OCI-LY7 (cell line): ENCODE results near the gene POLL. TPM values are rescaled to one million over a fixed set of nuclear protein-coding genes. Genes with fewer than 3 reads are reported as not detected.

Experiments
- BruUV-seq: library from RNA; stranded (reverse); fragments of 400-500 nt; replicated peaks from 2 replicates; lab custom pipeline; 2021; lab: Mats Ljungman, UMichigan
- CTCF ChIA-PET: fragments of 300-600 bp; sonication (Branson Sonifier 250); formaldehyde crosslinking; loops from one replicate; lab custom pipeline; 2022; ENCODE audit warnings: antibody characterized with exemption; ENCODE audit not compliant: unreplicated experiment; lab: Charles Lee
- POLR2A ChIA-PET: fragments of 300-600 bp; sonication (Branson Sonifier 250); formaldehyde crosslinking; loops from one replicate; lab custom pipeline; 2022; ENCODE audit warnings: antibody characterized with exemption; lab: Charles Lee
- DNase-seq: peaks from one replicate; pipeline ENCODE4 v3.0.0-alpha.2; 2015; ENCODE audit warnings: low spot score
- H2AFZ ChIP-seq: fragments of 200-600 bp; sonication (generic), shearing (Covaris generic); 2 replicates; pipeline ENCODE4 v1.6.1; 2014; ENCODE audit warnings: mild to moderate bottlenecking, antibody characterized with exemption, low read length, moderate library complexity
- H3K27ac ChIP-seq: fragments of 200-600 bp; sonication (generic); 2 replicates; pipeline ENCODE4 v1.5.1; 2014; ENCODE audit warnings: mixed run types, low read depth, mild to moderate bottlenecking, moderate library complexity, low read length, inconsistent platforms; ENCODE audit not compliant: poor library complexity, severe bottlenecking
- H3K36me3 ChIP-seq: fragments of 200-600 bp; sonication (generic); 2 replicates; pipeline ENCODE4 v1.6.1; 2014; ENCODE audit warnings: mild to moderate bottlenecking, antibody characterized with exemption, low read length, moderate library complexity, mixed read lengths; ENCODE audit not compliant: insufficient read depth
- H3K4me1 ChIP-seq: fragments of 200-600 bp; sonication (generic); 2 replicates; pipeline ENCODE4 v1.5.1; 2014; ENCODE audit warnings: mild to moderate bottlenecking, low read length; ENCODE audit not compliant: insufficient read depth, poor library complexity, severe bottlenecking
- H3K4me2 ChIP-seq: fragments of 200-600 bp; sonication (generic); 2 replicates; pipeline ENCODE4 v1.6.1; 2014; ENCODE audit warnings: mild to moderate bottlenecking, low read length
- H3K4me3 ChIP-seq: fragments of 200-600 bp; sonication (generic); 2 replicates; pipeline ENCODE4 v1.5.1; 2014; ENCODE audit warnings: mild to moderate bottlenecking, low read depth, low read length; ENCODE audit not compliant: poor library complexity, severe bottlenecking
- H3K79me2 ChIP-seq: fragments of 200-600 bp; sonication (generic); 2 replicates; pipeline ENCODE4 v1.6.1; 2016; ENCODE audit warnings: low read depth, mild to moderate bottlenecking, low read length, moderate library complexity, mixed read lengths; ENCODE audit not compliant: insufficient read depth
- H3K9me2 ChIP-seq: fragments of 200-600 bp; sonication (generic); 2 replicates; pipeline ENCODE4 v1.6.1; 2016; ENCODE audit warnings: mild to moderate bottlenecking, low read length, mixed read lengths; ENCODE audit not compliant: insufficient read depth
- H3K9me3 ChIP-seq: fragments of 200-600 bp; sonication (generic); 2 replicates; pipeline ENCODE4 v1.6.1; 2014; ENCODE audit warnings: mild to moderate bottlenecking, mixed run types, low read length, mixed read lengths
- H4K20me1 ChIP-seq: fragments of 200-600 bp; sonication (generic); 2 replicates; pipeline ENCODE4 v1.6.1; 2014; ENCODE audit warnings: mild to moderate bottlenecking, antibody characterized with exemption, low read length, moderate library complexity, mixed read lengths; ENCODE audit not compliant: insufficient read depth
- EZH2phosphoT487 ChIP-seq: fragments of 200-600 bp; sonication (generic); IDR thresholded peaks from 2 replicates; pipeline ENCODE4 v1.6.1; 2018; ENCODE audit warnings: low read depth, borderline replicate concordance, mild to moderate bottlenecking, mixed run types, antibody characterized with exemption, low read length, moderate library complexity, mixed read lengths
- intact Hi-C: fragments of 100-400 bp; cut with micrococcal nuclease; formaldehyde crosslinking; loops from one replicate; pipeline ENCODE4 v1.10.0; 2022; ENCODE audit not compliant: unreplicated experiment
- total RNA-seq, 2 experiments: library from RNA; depleted of rRNA in 1 of 2; stranded (reverse); fragments of >200 nt in 1 of 2; shearing (Covaris generic) in 1 of 2; gene quantifications; 2 replicates each; pipeline ENCODE4 v1.2.3, GENCODE V29; 2014 to 2022
- TF ChIP-seq, protein P1 (sequence below): fragments of 200-600 bp; sonication (generic); conservative IDR thresholded peaks from 2 replicates; pipeline ENCODE4 v1.5.1; 2014; ENCODE audit warnings: mild to moderate bottlenecking, antibody characterized with exemption, low read length, moderate library complexity, mixed read lengths

POLL gene
- total RNA-seq, 2 experiments from 2014 or later = 22.0 to 34.0 TPM

DNA sequence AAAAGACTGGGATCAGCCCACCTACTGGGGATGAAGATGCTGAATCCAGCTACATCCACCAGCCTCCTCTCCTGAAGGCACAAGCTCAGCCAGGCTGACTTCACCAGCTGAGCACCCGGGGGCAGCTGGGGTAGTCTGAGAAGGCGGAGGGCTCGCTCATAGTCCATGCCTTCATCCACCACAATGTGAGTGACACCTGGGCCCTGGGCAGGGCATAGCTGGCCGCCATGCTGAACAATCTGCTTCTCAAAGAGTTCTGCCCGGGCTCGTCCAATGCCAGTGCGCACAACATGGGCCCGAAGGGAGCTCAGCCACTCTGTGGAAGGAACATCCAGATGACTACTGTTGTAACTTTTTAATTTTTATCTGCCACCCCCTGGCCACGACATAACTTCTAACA, 2.2 kb downstream of the POLL start:
- intact Hi-C loops = no loop called here
- POLR2A ChIA-PET = no interaction called here

DNA sequence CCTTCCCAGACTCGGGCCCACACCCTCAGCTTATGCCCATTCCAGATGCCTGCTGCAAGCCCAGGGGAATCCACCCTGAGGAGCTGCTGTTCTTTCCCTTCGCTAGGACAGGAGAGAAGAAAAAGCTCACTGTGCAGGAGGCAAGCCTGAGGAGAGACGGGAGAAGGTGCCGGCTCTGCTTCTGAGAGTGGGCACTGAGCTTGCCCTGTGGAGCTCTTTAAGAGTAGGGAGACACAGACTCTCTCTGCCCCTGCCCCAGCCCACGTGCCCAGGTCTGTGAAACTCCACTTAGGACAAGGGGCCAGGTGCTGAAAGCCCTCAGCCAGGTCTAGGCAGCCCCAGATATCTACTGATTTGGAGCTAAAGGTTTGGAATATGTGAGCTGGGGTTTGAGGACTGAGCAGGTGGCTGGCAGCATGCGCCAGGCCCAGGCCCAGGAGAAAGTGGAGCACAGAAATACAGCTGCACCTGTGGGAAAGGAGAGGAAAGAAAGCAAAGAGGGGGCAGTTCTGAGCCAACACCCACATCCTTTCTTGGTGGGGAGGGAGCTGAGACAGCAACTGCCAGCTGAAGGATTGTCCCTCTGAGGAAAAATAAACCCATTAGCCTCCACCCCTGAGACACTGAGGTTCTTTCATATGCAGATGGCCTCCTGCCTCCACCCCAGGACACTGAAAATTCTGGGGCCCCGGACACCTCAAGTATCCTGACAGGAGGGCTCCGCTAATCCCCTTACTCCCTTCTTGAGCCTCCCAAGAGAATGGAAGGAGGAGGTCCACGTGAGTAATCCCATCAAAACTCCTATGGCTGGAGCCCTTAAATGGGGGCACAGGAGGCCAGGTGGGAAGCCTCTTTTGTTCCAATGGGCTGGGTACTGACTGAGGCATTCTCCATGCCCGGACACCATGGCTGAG, 7.3 kb downstream of the POLL start:
- 0 out of 2 replicates have a peak, but pooled peaks cover 3% of the 10 kb centered on the region for H3K36me3 ChIP-seq
- no TSS peak for BruUV-seq
- ChIA-PET CTCF (interaction anchor here (1.2 kb wide), 1 partner anchor 10 kb away, joined by 5 read pairs; no protein-coding TSS in a partner anchor), POLR2A (interaction anchor here (1.1 kb wide), 1 partner anchor 10 kb away, joined by 3 read pairs; no protein-coding TSS in a partner anchor)
- H3K27ac ChIP-seq = no peak overlapping the region
- no peaks in the 10 kb centered on the region for H3K4me1 ChIP-seq
- no peaks in the 10 kb centered on the region for H3K9me2 ChIP-seq
- no peak overlapping the region for H2AFZ ChIP-seq
- no peaks in the 10 kb centered on the region for H3K79me2 ChIP-seq
- TF ChIP-seq, protein P1, sequence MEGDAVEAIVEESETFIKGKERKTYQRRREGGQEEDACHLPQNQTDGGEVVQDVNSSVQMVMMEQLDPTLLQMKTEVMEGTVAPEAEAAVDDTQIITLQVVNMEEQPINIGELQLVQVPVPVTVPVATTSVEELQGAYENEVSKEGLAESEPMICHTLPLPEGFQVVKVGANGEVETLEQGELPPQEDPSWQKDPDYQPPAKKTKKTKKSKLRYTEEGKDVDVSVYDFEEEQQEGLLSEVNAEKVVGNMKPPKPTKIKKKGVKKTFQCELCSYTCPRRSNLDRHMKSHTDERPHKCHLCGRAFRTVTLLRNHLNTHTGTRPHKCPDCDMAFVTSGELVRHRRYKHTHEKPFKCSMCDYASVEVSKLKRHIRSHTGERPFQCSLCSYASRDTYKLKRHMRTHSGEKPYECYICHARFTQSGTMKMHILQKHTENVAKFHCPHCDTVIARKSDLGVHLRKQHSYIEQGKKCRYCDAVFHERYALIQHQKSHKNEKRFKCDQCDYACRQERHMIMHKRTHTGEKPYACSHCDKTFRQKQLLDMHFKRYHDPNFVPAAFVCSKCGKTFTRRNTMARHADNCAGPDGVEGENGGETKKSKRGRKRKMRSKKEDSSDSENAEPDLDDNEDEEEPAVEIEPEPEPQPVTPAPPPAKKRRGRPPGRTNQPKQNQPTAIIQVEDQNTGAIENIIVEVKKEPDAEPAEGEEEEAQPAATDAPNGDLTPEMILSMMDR = no peak
- no peak for TF ChIP-seq EZH2phosphoT487
- H3K4me2 ChIP-seq = no peak overlapping the region
- no peak overlapping the region for H3K4me3 ChIP-seq
- no peaks in the 10 kb centered on the region for H3K9me3 ChIP-seq
- DNase-seq = no peak
- no peaks in the 10 kb centered on the region for H4K20me1 ChIP-seq
- intact Hi-C loops = no loop called here

More for the DNA sequence above, 2.2 kb downstream of the POLL start:
- TF ChIP-seq, protein P1 = no peak
- no peak for TF ChIP-seq EZH2phosphoT487
- DNase-seq = no peak
- peaks cover 15% of the 10 kb centered on the region for H3K4me1 ChIP-seq
- H3K79me2 ChIP-seq = no peaks in the 10 kb centered on the region
- no peaks in the 10 kb centered on the region for H3K9me2 ChIP-seq
- no TSS peak for BruUV-seq
- no peak overlapping the region for H3K4me2 ChIP-seq
- no peak overlapping the region for H3K4me3 ChIP-seq
- H4K20me1 ChIP-seq = no peaks in the 10 kb centered on the region
- CTCF ChIA-PET = no interaction called here
- H3K27ac ChIP-seq = no peak overlapping the region
- H2AFZ ChIP-seq = no peak overlapping the region
- H3K36me3 ChIP-seq = no peaks in the 10 kb centered on the region
- H3K9me3 ChIP-seq = no peaks in the 10 kb centered on the region
